GM15510 (cell line): Measurements from ENCODE around the gene QSOX1.

Experiments used
- POLR2A ChIP-seq: IDR thresholded peaks from 3 replicates; pipeline ENCODE4 v1.6.1; 2011; ENCODE audit warnings: borderline replicate concordance; ENCODE audit not compliant: insufficient read length; ENCODE audit errors: extremely low read depth

Gene QSOX1

DNA sequence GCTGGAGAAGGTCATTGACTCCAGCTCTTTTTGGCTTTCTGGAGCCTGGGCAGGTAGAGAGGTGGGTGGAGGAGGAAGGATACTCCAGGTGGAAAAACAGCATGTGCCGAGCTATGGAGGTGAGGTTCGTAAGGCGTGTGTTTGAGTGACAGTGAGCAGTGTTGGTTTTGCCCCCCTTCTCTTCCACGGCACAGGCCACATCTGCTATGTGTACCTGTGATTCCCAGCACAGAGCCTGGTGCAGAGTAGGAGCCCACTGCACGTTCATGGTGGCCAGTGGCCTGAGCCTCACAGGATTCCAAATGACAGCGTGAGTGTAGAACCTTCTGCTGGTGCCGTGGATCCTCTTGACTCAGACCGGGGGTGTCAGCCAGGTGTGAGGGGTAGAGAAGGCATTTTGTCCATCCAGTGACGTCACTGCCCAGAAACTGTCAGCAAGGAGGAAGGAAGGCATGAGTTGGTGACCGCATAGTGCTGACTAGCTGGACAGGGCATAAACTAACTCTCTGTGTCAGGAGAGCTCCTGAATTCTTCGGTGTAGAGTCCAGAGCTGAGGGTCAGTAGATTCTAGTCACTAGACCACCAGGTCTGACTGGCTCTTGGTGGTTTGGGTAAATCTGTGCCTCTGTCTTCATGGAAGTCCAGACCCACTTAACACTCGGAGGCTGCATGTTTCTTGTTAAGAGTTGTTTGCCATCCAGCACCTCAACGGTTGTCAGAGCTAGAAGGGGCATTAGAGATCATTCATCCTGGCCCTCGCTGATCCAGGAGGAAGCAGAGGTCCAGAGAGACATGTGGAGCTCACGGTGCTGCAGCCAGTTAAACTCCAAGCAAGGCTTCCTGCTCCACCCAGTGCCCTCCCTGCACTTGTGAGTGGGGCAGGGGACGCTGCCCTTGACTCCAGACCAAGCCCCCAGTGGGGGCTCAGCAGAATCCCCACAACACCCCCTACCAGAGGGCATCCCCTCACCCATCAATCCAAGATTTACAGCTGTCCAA lies 3.8 kb downstream of the QSOX1 start:
- TF ChIP-seq POLR2A: no peak

DNA sequence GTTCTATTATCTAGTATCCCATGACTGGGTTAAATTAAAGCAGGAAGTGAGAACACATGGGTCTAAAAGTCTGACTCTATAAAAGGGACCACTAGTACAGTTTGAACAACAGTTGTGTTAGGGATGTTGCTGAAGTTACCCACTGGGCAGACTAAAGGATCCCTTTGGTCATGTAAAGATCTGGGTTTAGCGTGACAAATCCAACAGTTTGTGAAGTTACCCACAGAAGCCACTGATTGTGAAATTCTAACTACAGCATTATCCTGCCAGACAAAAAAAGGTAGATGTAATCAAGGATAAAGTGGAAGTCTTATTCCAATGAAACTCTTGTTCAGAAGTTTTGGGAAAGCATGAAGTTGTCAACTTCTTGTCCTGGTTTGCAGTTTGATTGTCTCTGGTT lies 5.7 kb downstream of the QSOX1 start:
- no peak for TF ChIP-seq POLR2A

DNA sequence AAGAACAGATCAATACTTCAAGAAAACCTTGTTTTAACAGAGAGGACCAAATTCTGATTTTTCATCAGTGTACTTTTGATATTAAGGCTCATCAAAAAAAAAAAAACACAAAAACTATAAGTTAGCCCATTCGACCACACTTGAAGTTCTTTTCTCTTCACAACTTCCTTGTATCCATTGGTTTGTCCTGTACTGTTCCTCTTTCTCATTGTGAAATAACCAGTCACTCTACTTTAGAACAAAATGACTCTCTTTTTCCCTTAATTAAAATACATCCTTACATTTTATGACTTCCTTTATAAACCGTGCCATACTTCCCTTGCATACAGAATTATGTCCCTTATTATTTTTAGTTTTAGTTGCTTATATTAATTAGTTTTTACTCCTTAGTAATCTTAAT lies 8.4 kb downstream of the QSOX1 start:
- TF ChIP-seq POLR2A: no peak

DNA sequence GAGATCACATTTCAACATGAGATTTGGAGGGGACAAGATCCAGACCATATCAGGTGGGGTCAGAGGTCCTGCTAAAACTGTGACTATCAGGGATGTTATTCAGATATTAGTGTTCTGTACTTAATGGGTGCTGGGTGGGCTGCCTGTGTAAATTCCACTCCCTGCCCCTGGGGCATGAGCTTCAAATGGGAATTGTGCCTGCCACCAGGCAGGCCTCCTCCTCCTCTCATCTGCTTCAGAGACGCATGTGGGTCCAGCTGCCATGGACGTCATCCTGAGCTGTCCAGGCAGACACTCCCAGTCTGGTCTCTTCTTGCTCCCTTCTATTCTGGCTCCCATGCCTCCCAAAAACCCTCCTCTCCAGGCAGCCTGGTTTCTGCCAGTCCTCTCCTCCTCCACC lies 10.4 kb downstream of the QSOX1 start:
- TF ChIP-seq POLR2A: no peak

DNA sequence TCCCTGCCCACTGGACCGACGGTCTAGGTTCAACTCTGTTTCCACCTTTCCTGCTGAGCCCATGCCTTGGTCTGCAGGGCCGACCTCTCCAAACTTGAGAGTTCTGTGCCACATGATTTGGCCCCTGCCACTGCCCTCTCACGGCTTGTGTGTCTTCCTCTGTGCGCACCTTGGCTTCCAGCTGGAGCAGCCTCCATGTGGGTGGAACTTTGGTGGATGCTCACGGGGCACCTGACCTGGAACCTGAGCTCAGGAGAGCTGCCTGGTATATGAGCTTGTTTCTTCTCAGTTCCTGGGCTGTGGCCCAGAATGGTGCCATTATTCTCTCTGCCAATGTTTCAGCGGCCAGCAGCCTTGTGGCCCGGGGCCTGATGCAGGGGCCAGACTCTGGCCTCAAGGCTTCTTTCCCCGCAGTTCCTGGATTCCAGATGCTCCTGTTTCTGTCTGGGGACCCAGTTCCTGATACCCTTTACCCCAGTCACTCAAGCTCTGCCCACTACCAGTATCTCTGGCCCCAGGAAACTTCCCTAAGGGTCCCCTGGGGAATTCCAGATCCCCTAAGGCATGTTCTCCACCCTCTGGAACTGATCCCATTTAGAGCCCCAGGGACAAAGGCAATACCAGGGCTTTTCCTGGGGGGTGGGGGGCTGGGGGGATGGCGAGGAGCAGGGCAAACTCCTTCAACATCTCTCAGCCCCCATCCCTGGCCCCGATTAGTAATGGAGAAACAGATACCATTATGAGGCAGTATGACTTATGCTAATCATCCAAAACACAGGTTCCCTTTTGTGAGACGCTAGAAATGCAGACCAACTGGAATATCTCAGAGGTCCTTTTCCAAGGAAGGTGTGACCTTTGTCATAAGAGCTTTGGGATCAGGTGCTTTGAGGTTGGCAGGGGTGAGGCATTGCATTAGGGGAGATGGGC lies 11.1 kb downstream of the QSOX1 start:
- no peak for TF ChIP-seq POLR2A

DNA sequence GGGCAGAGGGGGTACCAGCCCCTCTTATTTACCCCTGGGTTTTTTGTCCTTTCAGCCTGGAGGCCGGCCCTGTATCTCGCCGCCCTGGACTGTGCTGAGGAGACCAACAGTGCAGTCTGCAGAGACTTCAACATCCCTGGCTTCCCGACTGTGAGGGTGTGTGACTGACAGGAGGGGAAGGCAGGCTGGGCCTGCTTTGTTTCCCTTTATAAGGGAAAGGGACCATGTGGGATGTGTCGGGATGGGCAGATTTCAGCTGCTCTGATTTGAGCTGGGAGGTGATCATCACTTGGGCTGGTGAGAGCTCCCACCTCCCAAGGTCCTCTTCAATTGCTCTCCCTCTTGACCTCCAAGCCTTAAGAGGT lies 11.7 kb downstream of the QSOX1 start:
- TF ChIP-seq POLR2A: no peak

DNA sequence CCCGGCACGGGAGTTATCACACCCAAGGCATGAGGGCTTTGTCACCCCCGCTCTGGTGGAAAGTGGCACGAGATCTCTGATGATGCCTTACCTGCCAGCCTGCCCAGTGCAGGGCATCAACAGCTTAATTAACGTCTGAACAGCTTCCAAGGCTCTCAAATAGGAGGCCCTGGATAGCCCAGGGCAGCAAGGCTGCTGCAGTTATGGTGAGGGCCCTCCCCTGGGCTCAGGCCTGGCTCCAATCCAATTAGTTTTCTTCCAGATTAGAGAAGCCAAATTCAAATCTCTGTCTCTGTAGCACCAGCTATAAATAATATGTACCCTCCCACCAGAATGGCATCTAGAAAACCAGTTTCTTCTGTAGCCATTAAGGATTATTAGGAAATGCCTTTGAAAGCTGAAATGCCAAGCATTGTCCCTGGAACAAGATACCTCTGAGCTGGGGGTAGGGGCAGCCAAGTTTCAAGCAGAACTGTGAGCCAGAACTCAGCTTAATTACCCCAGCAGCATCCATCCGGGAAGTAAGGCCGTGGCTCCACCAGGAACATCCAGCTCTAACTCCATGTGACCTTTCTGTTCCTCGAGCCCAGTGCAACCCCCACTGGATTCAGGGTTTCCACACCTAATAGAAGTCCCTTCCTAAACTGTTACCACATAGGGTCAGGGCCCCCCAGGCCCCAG lies 12.5 kb downstream of the QSOX1 start:
- no peak for TF ChIP-seq POLR2A

DNA sequence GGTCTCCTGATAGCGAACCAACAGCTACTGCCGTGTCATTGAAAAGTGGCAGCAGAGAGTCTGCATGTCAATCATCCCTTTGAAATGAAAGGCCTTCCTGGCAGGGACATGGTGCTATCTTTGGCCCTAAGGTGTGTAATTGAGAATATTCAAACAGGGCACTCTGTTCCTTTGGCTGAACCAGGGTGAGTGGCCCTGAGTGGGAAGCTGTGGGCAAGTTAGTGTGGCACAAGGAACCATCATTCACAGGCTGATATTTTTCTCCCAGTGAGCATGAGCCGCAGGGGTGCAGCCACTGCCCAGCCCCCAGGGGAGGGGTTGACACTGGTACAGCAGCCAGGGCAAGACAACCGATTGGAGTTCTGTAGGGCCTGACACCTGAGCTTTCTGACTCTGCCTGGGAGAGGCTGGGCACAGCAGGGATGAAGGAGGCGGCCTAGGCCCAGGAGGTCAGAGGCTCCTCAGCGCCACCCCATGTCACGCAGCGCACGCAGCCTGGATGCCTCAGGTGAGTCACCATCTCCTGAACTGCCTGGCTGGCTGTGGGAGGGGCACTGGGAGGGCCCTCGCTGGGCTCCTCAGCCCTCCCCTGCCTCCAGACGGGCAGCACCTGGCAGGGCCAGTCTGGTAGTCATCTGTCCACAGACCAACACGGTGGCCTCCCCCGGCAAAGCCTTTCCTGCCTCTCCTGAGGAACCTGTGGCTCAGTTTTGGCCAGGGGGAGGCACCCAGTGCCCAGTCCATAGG lies 13.2 kb downstream of the QSOX1 start:
- no peak for TF ChIP-seq POLR2A

DNA sequence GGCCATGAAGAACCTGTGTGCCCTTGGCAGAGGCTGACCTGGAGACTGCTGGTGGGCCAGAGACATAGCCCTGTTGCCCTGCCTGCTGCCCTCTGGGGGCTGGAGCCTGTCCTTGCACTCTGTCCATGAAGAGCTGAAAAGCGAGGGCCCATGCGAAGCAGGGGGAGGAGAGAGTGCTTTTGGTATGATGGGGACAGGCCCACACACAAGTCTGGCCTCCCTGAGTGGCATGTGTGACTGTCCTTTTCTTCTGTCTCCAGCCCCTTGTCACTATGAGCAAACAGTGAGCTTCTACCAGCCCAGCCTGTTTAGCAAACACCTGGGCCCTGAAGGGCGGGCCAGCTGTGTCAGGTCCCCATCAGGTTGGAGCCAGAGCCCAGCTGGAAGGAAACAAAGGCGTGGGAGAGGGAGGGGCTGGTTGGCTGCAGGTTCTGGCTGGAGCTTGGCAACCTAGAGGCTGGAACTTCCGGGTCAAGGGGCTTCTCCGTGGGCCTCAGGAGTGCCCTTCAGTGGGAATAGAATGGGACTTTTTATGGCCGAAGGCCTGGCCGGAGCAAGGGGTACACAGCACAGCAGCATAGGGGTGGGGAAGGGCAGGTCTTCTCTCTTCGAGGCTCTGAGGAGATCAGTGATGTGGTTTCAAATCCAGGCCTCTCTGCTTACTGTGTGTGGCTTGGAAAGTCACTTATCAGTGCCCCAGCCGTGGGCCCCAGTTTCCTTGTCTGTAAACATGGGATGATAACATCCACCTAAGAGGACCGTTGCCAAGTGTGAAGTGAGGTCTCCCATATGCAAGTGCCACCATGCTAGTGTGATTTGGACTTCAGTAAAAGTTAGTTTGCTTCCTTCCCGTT lies 14.3 kb downstream of the QSOX1 start:
- TF ChIP-seq POLR2A: no peak

DNA sequence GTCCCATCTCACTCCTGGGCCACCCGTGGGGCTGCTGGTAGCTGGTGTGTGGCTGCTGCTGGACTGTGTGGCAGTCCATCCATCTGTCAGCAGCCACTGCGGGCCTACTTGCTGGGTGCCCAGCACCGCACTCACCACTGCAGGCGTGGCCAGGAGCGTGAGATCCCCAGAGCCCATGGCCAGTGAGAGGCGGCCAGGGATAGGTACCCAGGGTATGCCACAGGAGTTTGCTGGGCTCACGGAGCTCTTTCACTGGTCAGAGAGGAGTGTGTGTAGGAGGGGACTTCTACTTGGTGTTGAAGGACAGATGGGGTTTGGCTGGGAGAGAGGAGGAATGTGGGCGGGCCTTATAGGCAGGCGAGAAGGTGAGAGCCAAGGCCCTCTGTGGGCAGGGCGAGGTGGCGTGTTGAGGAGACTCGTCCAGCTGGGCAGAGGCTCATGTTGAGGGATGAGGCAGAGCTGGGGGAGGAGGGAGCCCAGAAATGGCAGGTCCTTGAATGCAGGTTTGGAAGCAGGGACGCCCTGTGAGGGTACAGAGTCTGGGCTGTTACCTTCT lies 15.0 kb downstream of the QSOX1 start:
- no peak for TF ChIP-seq POLR2A

DNA sequence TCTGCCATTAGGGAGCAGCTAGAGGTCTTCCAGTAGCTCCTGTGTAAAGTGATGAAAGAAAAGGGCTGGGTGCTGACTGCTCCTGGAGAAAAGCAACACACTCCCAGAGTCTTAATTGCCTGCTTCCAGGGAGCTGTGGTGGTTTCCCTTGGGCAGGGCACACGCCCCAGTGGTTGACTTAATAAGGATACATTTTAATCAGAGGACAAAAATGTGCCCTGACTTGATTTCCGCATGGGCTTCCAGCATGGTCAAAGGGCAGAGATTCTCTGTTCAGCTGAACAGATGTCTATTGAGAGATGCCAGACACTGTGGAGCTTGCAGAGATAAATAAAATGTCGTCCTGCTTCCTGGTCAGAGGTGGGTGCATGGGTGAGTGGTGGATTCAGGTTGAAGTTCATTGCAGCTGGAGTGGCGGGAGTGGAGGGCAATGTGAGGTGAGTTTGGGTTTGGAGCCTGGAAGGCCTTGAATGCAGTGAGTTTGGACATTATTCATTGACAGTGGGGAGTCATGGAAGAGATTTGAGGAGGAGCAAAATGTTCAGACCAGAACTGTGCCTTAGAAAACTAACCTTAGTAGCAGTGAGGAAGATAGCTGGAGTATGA lies 16.0 kb downstream of the QSOX1 start:
- no peak for TF ChIP-seq POLR2A

DNA sequence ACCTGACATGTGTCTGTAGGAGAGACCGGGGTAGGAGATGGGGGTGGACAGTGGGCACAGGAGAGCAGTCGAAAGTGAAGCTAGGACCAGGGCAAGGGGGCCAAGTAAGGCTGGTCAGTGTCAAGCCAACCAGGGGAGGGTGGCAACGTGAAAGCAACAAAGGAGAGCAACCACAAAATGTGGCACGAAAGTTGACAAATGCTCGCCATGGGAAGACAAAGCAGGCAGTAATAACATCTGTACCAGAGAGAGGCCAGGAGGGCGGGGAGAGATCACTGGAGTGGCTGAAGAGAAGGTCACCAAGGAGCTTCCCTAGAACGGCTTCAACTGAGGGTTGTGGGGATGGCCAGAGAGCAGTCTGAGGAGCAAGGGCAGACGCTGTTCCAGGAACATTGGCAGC lies 17.0 kb downstream of the QSOX1 start:
- TF ChIP-seq POLR2A: no peak

DNA sequence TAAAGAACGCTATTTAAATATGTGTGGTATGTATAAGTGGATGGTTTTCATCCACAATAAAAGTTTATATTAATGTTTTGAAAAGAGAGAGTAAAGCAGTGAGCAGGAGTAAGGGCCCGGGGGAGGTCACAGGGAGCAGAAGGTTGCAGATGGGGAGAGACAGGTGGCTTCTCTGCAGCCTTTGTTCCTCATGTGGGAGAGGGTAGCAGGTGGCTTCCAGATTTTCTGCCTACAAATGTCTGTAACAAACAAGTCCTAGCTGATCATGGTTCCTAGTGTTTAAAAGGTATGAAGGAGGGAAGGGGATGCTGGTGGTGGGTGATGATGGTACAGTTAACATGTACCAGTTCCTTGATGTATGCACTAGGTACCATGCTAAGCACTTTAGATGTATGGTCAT lies 18.8 kb downstream of the QSOX1 start:
- no peak for TF ChIP-seq POLR2A
